GM18520 (cell line): Measurements from ENCODE around the gene HOXA1.

Experiments
- ATAC-seq: cut with Tn5 transposase; IDR thresholded peaks from one replicate; pipeline ENCODE4 v1.9.1; 2021; ENCODE audit not compliant: unreplicated experiment

HOXA1 gene

GRCh38 chr7:27116962-27117886 is 21.4 kb upstream of the HOXA1 start:
- no peak for ATAC-seq

- ATAC-seq = no peak
Measured at GRCh38 chr7:27116031-27116961, 20.5 kb upstream of the HOXA1 start.

GRCh38 chr7:27115221-27116026 is 19.6 kb upstream of the HOXA1 start:
- no peak for ATAC-seq

- no peak for ATAC-seq
Measured at GRCh38 chr7:27114881-27115220, 19.1 kb upstream of the HOXA1 start.

- ATAC-seq = no peak
Measured at GRCh38 chr7:27113991-27114769, 18.4 kb upstream of the HOXA1 start.

- no peak for ATAC-seq
Measured at GRCh38 chr7:27112955-27113949, 17.5 kb upstream of the HOXA1 start.

GRCh38 chr7:27112361-27112760 is 16.6 kb upstream of the HOXA1 start:
- ATAC-seq = no peak

- no peak for ATAC-seq
Measured at GRCh38 chr7:27111751-27112277, 16.0 kb upstream of the HOXA1 start.

GRCh38 chr7:27111042-27111750 is 15.4 kb upstream of the HOXA1 start:
- no peak for ATAC-seq

- no peak for ATAC-seq
Measured at GRCh38 chr7:27110186-27111031, 14.6 kb upstream of the HOXA1 start.

GRCh38 chr7:27109466-27110185 is 13.8 kb upstream of the HOXA1 start:
- no peak for ATAC-seq

- ATAC-seq = no peak
Measured at GRCh38 chr7:27108390-27109127, 12.8 kb upstream of the HOXA1 start.

- ATAC-seq = no peak
Measured at GRCh38 chr7:27107391-27108381, 11.9 kb upstream of the HOXA1 start.

- no peak for ATAC-seq
Measured at GRCh38 chr7:27106901-27107240, 11.1 kb upstream of the HOXA1 start.
